ENCODE measurements around the gene CBFA2T2. TPM values are rescaled to one million over a fixed set of nuclear protein-coding genes. Genes with fewer than 3 reads are reported as not detected.
"Not testable (repeated sequence)": the region's sequence is repeated elsewhere in the genome, so short reads cannot be mapped to it uniquely, and the experiment has no call there.

CBFA2T2 gene
- total and polyA plus RNA-seq, 5 experiments from 2014 or later: 11.9 to 33.8 (median 17.9) TPM

DNA sequence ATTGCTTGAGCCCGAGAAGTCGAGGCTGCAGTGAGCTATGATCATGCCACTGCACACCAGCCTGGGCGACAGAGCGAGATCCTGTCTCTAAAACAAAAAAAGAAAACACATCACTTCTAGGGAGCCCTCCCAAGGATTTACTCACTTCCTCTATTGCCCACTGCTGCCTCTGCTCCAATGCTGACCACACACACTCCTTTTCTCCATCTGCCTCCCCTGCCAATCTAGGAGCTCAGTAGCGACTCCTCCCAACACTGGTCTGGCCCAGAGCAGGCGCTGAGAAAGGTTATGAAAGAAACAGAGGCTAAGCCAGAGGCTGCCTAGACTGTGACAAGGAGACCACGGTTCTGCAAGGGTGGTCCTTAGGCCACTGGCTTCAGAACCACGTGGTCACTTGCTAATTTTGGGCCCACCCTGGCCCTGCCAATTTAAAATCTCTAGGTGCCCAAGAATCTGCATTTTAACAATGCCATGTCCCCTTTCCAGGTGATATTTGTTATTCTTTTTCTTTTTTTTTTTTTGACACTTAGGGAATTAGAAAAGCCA, 197.5 kb downstream of the CBFA2T2 start:
- no peak for ATAC-seq
- H3K4me3 Mint-ChIP-seq: peak overlapping the region in 8 of 10 donors; percentile 31 to 90 (median 87)
- H3K27me3 Mint-ChIP-seq: no peaks in the 10 kb centered on the region
- H3K36me3 Mint-ChIP-seq: no peaks in the 10 kb centered on the region
- no peak for DNase-seq
- peaks cover 18 to 45% (median 36%) of the 10 kb centered on the region in 4 donors for H3K4me1 Mint-ChIP-seq
- POLR2A ChIA-PET: interaction anchor here (0.6 to 2.0 kb wide), 5 partner anchors 20 to 287 kb away, joined by 3 to 11 read pairs (median 7); partner anchors contain the start of genes ACTL10, PXMP4 and ZNF341
- no peaks in the 10 kb centered on the region for H3K9me3 Mint-ChIP-seq
- peak overlapping the region in 5 of 10 donors; percentile 46 to 97 (median 87) for H3K27ac Mint-ChIP-seq

DNA sequence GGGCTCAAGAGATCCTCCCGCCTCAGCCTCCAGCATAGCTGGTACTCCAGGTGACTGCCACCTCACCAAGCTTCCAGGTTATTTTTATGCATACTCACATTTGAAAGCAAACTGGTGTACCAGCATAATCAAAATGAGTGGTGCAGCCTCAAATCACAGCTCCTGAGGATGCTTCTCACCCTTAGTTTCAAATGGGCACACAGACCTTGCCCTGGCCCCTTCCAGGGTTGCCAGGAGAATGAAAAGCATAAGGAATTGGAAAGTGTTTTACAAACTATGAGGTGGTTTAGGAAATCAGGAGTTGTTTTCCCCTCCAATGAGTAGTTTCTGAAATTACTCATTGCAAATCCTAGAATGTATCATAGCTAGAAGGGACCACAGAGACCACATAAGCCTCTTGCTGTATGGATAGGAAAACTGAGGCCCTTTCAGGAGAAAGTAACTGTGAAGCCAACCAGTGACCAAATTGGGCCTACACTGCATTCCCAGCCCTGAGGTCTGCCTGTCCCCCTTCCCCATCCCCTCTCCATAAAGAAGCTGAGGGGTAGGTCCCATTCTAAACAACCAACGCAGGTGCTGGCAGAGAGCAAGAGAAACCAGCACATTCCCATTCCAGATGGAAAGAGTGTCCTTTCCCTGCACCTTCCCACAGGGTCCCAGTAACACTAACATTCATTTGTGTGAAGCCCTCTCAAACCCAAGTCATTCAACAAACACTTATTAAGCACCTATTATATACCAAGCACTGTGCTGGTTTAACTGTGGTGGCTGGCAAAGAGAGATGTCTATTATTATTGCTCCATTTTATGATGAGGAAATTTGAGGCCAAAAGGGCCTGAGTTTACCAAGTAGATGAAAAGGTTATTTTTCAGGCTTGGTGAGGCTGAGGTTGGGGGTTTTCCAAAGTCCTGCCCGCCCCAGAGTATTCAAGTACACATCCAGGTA, 198.4 kb downstream of the CBFA2T2 start:
- H3K27ac Mint-ChIP-seq: peak overlapping the region; percentile 7 to 97 (median 74)
- peaks cover 18 to 45% (median 36%) of the 10 kb centered on the region in 4 donors for H3K4me1 Mint-ChIP-seq
- ATAC-seq: no peak
- H3K36me3 Mint-ChIP-seq: no peaks in the 10 kb centered on the region
- DNase-seq: no peak
- POLR2A ChIA-PET: interaction anchor here (0.6 to 2.3 kb wide), 4 partner anchors 10 to 44 kb away, joined by 3 to 14 read pairs (median 6); partner anchors contain the start of genes ACTL10 and ZNF341
- H3K27me3 Mint-ChIP-seq: no peaks in the 10 kb centered on the region
- H3K9me3 Mint-ChIP-seq: no peaks in the 10 kb centered on the region
- H3K4me3 Mint-ChIP-seq: peak overlapping the region in 4 of 10 donors; percentile 6 to 40 (median 26)

DNA sequence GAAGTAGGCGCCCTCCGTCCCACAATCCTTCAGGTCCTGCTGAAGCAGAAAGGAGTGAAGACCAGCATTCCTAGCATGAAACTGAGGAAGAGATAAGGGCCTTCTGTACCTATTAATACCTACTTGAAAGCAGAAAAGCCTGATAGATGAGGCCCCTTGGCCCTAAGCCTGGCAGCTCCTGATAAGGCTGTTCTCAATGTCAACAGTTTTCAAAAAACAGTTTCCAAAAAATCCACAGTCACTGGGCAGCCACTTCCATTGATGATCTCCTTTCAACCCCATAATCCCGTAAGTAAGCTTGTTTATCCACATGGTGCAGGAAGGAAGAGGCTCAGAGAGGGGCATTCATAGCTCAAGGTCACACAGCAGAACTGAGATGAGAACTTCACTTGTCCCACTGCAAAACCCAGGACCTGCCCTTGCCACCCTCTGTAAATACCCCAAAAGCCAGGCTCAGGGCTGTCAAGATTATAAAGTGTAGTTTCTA, 199.1 kb downstream of the CBFA2T2 start:
- H3K9me3 Mint-ChIP-seq: no peaks in the 10 kb centered on the region
- H3K4me3 Mint-ChIP-seq: peak overlapping the region in 4 of 10 donors; percentile 12 to 51 (median 36)
- H3K4me1 Mint-ChIP-seq: peaks cover 18 to 45% (median 36%) of the 10 kb centered on the region in 4 donors
- POLR2A ChIA-PET: interaction anchor here (0.6 to 2.8 kb wide), 4 partner anchors 10 to 43 kb away, joined by 3 to 15 read pairs (median 9); partner anchors contain the start of genes ACTL10, PXMP4 and ZNF341
- ATAC-seq (no peak), DNase-seq (no peak)
- H3K27ac Mint-ChIP-seq: peak overlapping the region; percentile 50 to 97 (median 79)
- H3K27me3 Mint-ChIP-seq: no peaks in the 10 kb centered on the region
- no peaks in the 10 kb centered on the region for H3K36me3 Mint-ChIP-seq

GRCh38 chr20:33689493-33689892, 199.6 kb downstream of the CBFA2T2 start:
- Mint-ChIP-seq H3K9me3 (no peaks in the 10 kb centered on the region), H3K36me3 (no peaks in the 10 kb centered on the region), H3K4me3 (peak overlapping the region in 9 of 10 donors; percentile 60 to 82 (median 70)), H3K27me3 (no peaks in the 10 kb centered on the region), H3K27ac (peak overlapping the region; percentile 50 to 97 (median 72)), H3K4me1 (peaks cover 20 to 45% (median 35%) of the 10 kb centered on the region in 4 donors)
- POLR2A ChIA-PET: interaction anchor here (0.7 to 2.8 kb wide), 8 partner anchors 22 to 988 kb away, joined by 3 to 15 read pairs (median 4); partner anchors contain the start of genes ACTL10, EIF2S2, PIGU and PXMP4
- DNase-seq (no peak), ATAC-seq (no peak)

DNA sequence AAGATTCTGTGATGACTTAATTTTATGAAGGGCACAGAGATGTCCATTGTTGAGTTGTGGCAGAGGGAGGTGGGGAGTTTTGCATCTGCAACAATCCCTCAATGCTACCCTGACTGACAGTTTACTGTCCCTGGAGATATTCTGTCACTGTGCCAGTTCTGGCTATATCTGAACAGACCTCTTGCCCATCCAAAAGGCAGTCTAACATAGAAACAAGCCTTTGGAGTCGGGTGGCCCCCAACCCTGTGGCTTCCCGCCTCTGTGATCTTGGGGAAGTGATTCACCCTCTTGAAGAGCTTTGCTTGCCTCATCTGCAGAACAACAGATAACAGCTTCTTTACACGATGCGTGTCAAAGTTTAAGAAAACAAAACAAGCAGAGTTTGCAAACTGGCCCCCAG, 200.1 kb downstream of the CBFA2T2 start:
- peak overlapping the region; percentile 52 to 97 (median 80) for H3K27ac Mint-ChIP-seq
- H3K9me3 Mint-ChIP-seq: no peaks in the 10 kb centered on the region
- ATAC-seq: peak; percentile 49 to 57
- peaks cover 19 to 41% (median 33%) of the 10 kb centered on the region in 4 donors for H3K4me1 Mint-ChIP-seq
- DNase-seq: peak; percentile 34 to 81 (median 57)
- no peaks in the 10 kb centered on the region for H3K27me3 Mint-ChIP-seq
- H3K4me3 Mint-ChIP-seq: peak overlapping the region; percentile 45 to 82 (median 69)
- H3K36me3 Mint-ChIP-seq: no peaks in the 10 kb centered on the region
- POLR2A ChIA-PET: interaction anchor here (0.7 to 2.8 kb wide), 7 partner anchors 22 to 987 kb away, joined by 3 to 15 read pairs (median 4); partner anchors contain the start of genes ACTL10, EIF2S2, PIGU and PXMP4

GRCh38 chr20:33693289-33693688, 203.4 kb downstream of the CBFA2T2 start:
- no peaks in the 10 kb centered on the region for H3K36me3 Mint-ChIP-seq

GRCh38 chr20:33693741-33694638, 204.1 kb downstream of the CBFA2T2 start:
- ATAC-seq: no peak
- POLR2A ChIA-PET: interaction anchor here (0.7 kb wide), 1 partner anchor 15 kb away, joined by 6 read pairs; no protein-coding TSS in a partner anchor
- H3K27me3 Mint-ChIP-seq: no peaks in the 10 kb centered on the region
- no peaks in the 10 kb centered on the region for H3K36me3 Mint-ChIP-seq
- H3K9me3 Mint-ChIP-seq: peaks cover 0 to 3% (median 0%) of the 10 kb centered on the region in 9 donors
- H3K27ac Mint-ChIP-seq: peak overlapping the region in 5 of 10 donors; percentile 15 to 80 (median 53)
- peaks cover 7 to 20% (median 13%) of the 10 kb centered on the region in 4 donors for H3K4me1 Mint-ChIP-seq
- H3K4me3 Mint-ChIP-seq: no peak overlapping the region
- DNase-seq: no peak

More at GRCh38 chr20:33693289-33693688, 203.4 kb downstream of the CBFA2T2 start:
- Mint-ChIP-seq H3K9me3 (peaks cover 0 to 2% (median 0%) of the 10 kb centered on the region in 9 donors), H3K27me3 (no peaks in the 10 kb centered on the region), H3K27ac (peak overlapping the region in 2 of 10 donors; percentile 56 to 78), H3K4me1 (peaks cover 13 to 27% (median 20%) of the 10 kb centered on the region in 4 donors), H3K4me3 (no peak overlapping the region)
- POLR2A ChIA-PET: no interaction called here
- no peak for ATAC-seq
- no peak for DNase-seq

GRCh38 chr20:33694639-33695012, 204.7 kb downstream of the CBFA2T2 start:
- Mint-ChIP-seq H3K9me3 (peaks cover 0 to 3% (median 0%) of the 10 kb centered on the region in 9 donors), H3K27me3 (no peaks in the 10 kb centered on the region), H3K4me3 (no peak overlapping the region), H3K27ac (peak overlapping the region in 6 of 10 donors; percentile 14 to 80 (median 57)), H3K36me3 (no peaks in the 10 kb centered on the region), H3K4me1 (peaks cover 4 to 14% (median 7%) of the 10 kb centered on the region in 4 donors)
- ATAC-seq: no peak
- POLR2A ChIA-PET: interaction anchor here (0.6 to 0.7 kb wide), 4 partner anchors 15 to 236 kb away, joined by 3 to 6 read pairs (median 5); no protein-coding TSS in a partner anchor
- no peak for DNase-seq

DNA sequence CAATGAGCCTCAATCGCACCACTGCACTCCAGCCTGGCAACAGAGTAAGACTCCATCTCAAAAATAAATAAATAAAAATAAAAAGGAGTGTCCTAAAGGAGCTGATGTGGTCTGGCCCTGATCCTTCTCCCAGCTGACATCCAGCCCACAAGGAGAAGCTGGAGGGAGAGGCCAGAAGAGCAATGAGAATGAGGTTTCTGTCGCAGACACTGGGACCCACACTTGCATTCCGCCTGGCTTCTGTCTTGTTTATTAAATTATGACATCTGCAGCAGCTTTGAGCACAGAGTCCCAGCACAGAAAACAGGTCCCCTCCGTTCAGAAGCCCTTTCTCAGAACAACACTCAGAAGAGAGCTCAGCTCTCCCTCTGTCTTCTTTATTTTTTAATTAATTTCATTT, 206.6 kb downstream of the CBFA2T2 start:
- H3K27me3 Mint-ChIP-seq: no peaks in the 10 kb centered on the region
- no peak overlapping the region for H3K4me3 Mint-ChIP-seq
- H3K27ac Mint-ChIP-seq: no peak overlapping the region

DNA sequence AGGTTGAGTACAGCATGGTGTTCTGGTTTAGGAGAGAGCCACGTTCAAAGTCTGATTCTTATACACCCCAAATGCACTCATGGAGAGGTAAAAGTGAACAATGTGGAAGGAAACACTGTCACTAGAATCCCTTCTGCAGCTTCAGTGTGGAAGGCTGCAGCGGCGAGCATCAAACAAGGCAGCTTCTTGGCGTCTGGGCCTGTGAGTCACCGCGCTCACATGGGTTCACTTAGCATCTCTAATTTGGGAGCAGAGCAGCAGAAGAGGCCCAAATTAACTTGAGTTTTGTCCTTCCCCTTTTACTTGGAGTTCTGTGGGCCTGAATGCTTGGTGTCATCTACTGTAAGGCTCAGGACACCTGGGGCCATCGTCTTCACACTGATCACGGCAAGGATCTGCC, 207.2 kb downstream of the CBFA2T2 start:
- Mint-ChIP-seq H3K9me3 (peaks cover 0 to 3% (median 0%) of the 10 kb centered on the region in 9 donors), H3K27me3 (no peaks in the 10 kb centered on the region), H3K4me1 (peaks cover 0 to 2% (median 0%) of the 10 kb centered on the region in 4 donors), H3K36me3 (no peaks in the 10 kb centered on the region), H3K27ac (no peak overlapping the region), H3K4me3 (no peak overlapping the region)
- POLR2A ChIA-PET: no interaction called here
- DNase-seq (no peak), ATAC-seq (no peak)

More for the DNA sequence above, 206.6 kb downstream of the CBFA2T2 start:
- no peak for ATAC-seq
- no peak for DNase-seq
- Mint-ChIP-seq H3K4me1 (peaks cover 0 to 2% (median under 1%) of the 10 kb centered on the region in 4 donors), H3K36me3 (no peaks in the 10 kb centered on the region), H3K9me3 (peaks cover 0 to 3% (median 0%) of the 10 kb centered on the region in 9 donors)
- POLR2A ChIA-PET: no interaction called here

DNA sequence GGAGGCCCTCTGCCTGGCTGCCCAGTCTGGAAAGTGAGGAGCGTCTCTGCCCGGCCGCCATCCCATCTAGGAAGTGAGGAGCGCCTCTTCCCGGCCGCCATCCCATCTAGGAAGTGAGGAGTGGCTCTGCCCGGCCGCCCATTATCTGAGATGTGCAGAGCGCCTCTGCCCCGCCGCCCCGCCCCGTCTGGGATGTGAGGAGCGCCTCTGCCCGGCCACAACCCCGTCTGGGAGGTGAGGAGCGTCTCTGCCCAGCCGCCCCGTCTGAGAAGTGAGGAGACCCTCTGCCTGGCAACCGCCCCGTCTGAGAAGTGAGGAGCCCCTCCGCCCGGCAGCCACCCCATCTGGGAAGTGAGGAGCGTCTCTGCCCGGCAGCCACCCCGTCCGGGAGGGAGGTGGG, 209.1 kb downstream of the CBFA2T2 start:
- POLR2A ChIA-PET, H3K36me3 Mint-ChIP-seq, H3K27me3 Mint-ChIP-seq, H3K4me3 Mint-ChIP-seq, ATAC-seq, H3K27ac Mint-ChIP-seq, DNase-seq, H3K4me1 Mint-ChIP-seq, H3K9me3 Mint-ChIP-seq: not testable (repeated sequence)

Measured in naive thymus-derived CD8-positive, alpha-beta T cell (primary cell).